ENCODE data around the gene KRAS. TPM values are rescaled to one million over a fixed set of nuclear protein-coding genes. Genes with fewer than 3 reads are reported as not detected.
A peak's percentile ranks its signal among the peaks of the same experiment; 100 is the strongest.

KRAS gene
- total and polyA plus RNA-seq, 4 donors, result 6.2 to 33.0 (median 14.1) TPM

DNA sequence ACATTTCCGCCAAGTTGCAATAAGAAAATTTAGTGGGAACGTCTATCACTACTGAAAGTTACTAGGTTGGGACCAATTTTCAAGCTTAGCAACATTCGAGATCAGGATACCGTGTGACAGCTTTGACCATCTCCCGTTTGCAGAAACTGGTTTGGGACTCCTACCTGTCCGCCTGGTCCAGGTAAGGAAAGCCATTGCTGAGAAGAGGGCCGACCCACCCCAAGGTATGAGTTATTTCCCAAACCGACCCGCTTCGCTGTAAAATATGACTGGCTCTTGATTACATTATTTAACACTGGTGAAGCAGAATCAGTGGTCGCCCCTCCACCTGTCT is 56.0 kb downstream of the KRAS start:
- no peaks in the 10 kb centered on the region for H3K27me3 ChIP-seq (ENCODE audit: control insufficient read depth in 4 of 4, insufficient read depth in 4 of 4, low read length in 3 of 4)
- WGBS, result 16% methylated on average over 11 of the region's 11 CpGs
- H3K9me3 ChIP-seq (ENCODE audit: control insufficient read depth in 4 of 4, low read length in 3 of 4), result no peaks in the 10 kb centered on the region
- peaks cover 0 to 17% (median 9%) of the 10 kb centered on the region in 4 donors for H3K4me1 ChIP-seq (ENCODE audit: control insufficient read depth in 4 of 4, insufficient read depth in 4 of 4, low read length in 3 of 4)
- peak overlapping the region; percentile 1 to 71 for H3K9ac ChIP-seq (ENCODE audit: low read depth in 1 of 2, low read length in 2 of 2)
- H3K36me3 ChIP-seq (ENCODE audit: control insufficient read depth in 4 of 4, insufficient read depth in 3 of 4, low read depth in 1 of 4, low read length in 3 of 4), result no peaks in the 10 kb centered on the region
- no peak for DNase-seq (ENCODE audit: low spot score)
- peak overlapping the region; percentile 96 to 97 for H3K27ac ChIP-seq (ENCODE audit: low read depth in 1 of 2, low read length in 2 of 2)
- H3K4me3 ChIP-seq (ENCODE audit: low read depth in 1 of 3, low read length in 3 of 3), result peak overlapping the region; percentile 57 to 94 (median 68)
- no peak for TF ChIP-seq RXRA (IDR thresholded peaks at IDR 0.05)
- no peak for TF ChIP-seq FOXA2 (IDR thresholded peaks at IDR 0.05)
- TF ChIP-seq JUND (IDR thresholded peaks at IDR 0.05), result no peak

DNA sequence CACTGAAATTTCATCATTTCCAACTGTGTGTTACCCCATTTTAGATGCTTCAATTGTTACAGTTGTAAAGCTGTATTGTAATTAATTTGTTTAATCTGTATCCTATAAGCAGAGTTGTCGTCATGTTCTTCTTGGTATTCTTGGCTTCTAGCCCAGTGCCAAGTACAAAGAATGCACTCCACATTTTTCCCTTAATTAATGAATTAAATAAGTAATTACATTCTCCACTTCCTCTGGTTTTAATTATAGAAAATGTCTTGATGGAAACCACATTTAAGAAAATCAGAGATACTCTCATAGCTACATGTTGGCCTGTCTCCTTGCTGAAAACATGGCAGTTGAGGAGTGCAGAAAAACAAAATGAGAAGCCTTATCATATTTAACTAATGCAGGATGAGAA is 56.5 kb downstream of the KRAS start:
- no peak overlapping the region for H3K4me3 ChIP-seq (ENCODE audit: low read depth in 1 of 3, low read length in 3 of 3)
- H3K27ac ChIP-seq (ENCODE audit: low read depth in 1 of 2, low read length in 2 of 2), result no peak overlapping the region
- WGBS, result 55% methylated on average over 1 of the region's 1 CpG

DNA sequence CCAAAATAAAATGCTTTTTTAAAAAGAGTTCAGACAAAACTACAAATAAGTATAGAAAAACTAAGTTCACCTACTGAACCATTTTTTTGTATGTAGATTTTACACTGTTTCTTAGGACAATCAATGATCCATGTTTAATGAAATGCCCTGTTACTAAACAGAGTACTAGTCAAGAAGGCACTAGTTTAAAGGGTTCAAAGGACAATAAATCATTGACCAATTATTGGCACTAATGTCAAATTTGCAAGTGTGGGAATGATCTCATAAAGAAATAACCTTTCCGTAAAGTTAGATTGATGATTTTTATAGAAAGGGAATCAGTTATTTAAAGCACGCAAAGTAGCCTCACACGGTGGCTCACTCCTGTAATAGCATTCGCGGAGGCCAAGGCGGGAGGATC is 59.9 kb downstream of the KRAS start:
- no peak for DNase-seq (ENCODE audit: low spot score)
- 94% methylated on average over 6 of the region's 6 CpGs for WGBS
- Histone ChIP-seq H3K9me3 (ENCODE audit: control insufficient read depth in 4 of 4, low read length in 3 of 4) (no peaks in the 10 kb centered on the region), H3K27ac (ENCODE audit: low read depth in 1 of 2, low read length in 2 of 2) (no peak overlapping the region), H3K4me1 (ENCODE audit: control insufficient read depth in 4 of 4, insufficient read depth in 4 of 4, low read length in 3 of 4) (peaks cover 0 to 9% (median 5%) of the 10 kb centered on the region in 4 donors), H3K4me3 (ENCODE audit: low read depth in 1 of 3, low read length in 3 of 3) (no peak overlapping the region), H3K36me3 (ENCODE audit: control insufficient read depth in 4 of 4, insufficient read depth in 3 of 4, low read depth in 1 of 4, low read length in 3 of 4) (no peaks in the 10 kb centered on the region), H3K27me3 (ENCODE audit: control insufficient read depth in 4 of 4, insufficient read depth in 4 of 4, low read length in 3 of 4) (no peaks in the 10 kb centered on the region), H3K9ac (ENCODE audit: low read depth in 1 of 2, low read length in 2 of 2) (no peak overlapping the region)
- TF ChIP-seq, protein P1, sequence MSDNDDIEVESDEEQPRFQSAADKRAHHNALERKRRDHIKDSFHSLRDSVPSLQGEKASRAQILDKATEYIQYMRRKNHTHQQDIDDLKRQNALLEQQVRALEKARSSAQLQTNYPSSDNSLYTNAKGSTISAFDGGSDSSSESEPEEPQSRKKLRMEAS (IDR thresholded peaks at IDR 0.05), result no peak
- TF ChIP-seq JUND (IDR thresholded peaks at IDR 0.05) (no peak), NR2F2 (IDR thresholded peaks at IDR 0.05) (no peak), HNF4G (IDR thresholded peaks at IDR 0.05) (no peak), SP1 (IDR thresholded peaks at IDR 0.05) (peak; percentile 13), YY1 (IDR thresholded peaks at IDR 0.05) (no peak), FOXA2 (IDR thresholded peaks at IDR 0.05) (no peak), HNF4A (conservative IDR thresholded peaks at IDR 0.05) (peak in 1 of 2 donors; percentile 53), RAD21 (IDR thresholded peaks at IDR 0.05) (no peak), EGR1 (IDR thresholded peaks at IDR 0.05; ENCODE audit: low read depth in 2 of 2) (no peak), RXRA (IDR thresholded peaks at IDR 0.05) (no peak), FOXA1 (IDR thresholded peaks at IDR 0.05) (no peak), TAF1 (conservative IDR thresholded peaks at IDR 0.05) (no peak), GABPA (IDR thresholded peaks at IDR 0.05 in 1 of 2, conservative IDR thresholded peaks at IDR 0.05 in 1 of 2) (no peak)
- TF ChIP-seq, protein P2, sequence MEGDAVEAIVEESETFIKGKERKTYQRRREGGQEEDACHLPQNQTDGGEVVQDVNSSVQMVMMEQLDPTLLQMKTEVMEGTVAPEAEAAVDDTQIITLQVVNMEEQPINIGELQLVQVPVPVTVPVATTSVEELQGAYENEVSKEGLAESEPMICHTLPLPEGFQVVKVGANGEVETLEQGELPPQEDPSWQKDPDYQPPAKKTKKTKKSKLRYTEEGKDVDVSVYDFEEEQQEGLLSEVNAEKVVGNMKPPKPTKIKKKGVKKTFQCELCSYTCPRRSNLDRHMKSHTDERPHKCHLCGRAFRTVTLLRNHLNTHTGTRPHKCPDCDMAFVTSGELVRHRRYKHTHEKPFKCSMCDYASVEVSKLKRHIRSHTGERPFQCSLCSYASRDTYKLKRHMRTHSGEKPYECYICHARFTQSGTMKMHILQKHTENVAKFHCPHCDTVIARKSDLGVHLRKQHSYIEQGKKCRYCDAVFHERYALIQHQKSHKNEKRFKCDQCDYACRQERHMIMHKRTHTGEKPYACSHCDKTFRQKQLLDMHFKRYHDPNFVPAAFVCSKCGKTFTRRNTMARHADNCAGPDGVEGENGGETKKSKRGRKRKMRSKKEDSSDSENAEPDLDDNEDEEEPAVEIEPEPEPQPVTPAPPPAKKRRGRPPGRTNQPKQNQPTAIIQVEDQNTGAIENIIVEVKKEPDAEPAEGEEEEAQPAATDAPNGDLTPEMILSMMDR (IDR thresholded peaks at IDR 0.05; ENCODE audit: low read depth, low read length, missing input control), result no peak
- TF ChIP-seq, protein P3, sequence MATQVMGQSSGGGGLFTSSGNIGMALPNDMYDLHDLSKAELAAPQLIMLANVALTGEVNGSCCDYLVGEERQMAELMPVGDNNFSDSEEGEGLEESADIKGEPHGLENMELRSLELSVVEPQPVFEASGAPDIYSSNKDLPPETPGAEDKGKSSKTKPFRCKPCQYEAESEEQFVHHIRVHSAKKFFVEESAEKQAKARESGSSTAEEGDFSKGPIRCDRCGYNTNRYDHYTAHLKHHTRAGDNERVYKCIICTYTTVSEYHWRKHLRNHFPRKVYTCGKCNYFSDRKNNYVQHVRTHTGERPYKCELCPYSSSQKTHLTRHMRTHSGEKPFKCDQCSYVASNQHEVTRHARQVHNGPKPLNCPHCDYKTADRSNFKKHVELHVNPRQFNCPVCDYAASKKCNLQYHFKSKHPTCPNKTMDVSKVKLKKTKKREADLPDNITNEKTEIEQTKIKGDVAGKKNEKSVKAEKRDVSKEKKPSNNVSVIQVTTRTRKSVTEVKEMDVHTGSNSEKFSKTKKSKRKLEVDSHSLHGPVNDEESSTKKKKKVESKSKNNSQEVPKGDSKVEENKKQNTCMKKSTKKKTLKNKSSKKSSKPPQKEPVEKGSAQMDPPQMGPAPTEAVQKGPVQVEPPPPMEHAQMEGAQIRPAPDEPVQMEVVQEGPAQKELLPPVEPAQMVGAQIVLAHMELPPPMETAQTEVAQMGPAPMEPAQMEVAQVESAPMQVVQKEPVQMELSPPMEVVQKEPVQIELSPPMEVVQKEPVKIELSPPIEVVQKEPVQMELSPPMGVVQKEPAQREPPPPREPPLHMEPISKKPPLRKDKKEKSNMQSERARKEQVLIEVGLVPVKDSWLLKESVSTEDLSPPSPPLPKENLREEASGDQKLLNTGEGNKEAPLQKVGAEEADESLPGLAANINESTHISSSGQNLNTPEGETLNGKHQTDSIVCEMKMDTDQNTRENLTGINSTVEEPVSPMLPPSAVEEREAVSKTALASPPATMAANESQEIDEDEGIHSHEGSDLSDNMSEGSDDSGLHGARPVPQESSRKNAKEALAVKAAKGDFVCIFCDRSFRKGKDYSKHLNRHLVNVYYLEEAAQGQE (IDR thresholded peaks at IDR 0.05), result no peak
- TF ChIP-seq, protein P4, sequence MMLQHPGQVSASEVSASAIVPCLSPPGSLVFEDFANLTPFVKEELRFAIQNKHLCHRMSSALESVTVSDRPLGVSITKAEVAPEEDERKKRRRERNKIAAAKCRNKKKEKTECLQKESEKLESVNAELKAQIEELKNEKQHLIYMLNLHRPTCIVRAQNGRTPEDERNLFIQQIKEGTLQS (IDR thresholded peaks at IDR 0.05), result no peak
- TF ChIP-seq, protein P5, sequence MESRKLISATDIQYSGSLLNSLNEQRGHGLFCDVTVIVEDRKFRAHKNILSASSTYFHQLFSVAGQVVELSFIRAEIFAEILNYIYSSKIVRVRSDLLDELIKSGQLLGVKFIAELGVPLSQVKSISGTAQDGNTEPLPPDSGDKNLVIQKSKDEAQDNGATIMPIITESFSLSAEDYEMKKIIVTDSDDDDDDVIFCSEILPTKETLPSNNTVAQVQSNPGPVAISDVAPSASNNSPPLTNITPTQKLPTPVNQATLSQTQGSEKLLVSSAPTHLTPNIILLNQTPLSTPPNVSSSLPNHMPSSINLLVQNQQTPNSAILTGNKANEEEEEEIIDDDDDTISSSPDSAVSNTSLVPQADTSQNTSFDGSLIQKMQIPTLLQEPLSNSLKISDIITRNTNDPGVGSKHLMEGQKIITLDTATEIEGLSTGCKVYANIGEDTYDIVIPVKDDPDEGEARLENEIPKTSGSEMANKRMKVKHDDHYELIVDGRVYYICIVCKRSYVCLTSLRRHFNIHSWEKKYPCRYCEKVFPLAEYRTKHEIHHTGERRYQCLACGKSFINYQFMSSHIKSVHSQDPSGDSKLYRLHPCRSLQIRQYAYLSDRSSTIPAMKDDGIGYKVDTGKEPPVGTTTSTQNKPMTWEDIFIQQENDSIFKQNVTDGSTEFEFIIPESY (IDR thresholded peaks at IDR 0.05), result no peak

More for the DNA sequence above, 56.5 kb downstream of the KRAS start:
- no peak for TF ChIP-seq HNF4G (IDR thresholded peaks at IDR 0.05)
- TF ChIP-seq, protein P1 (IDR thresholded peaks at IDR 0.05), result no peak
- TF ChIP-seq, protein P4 (IDR thresholded peaks at IDR 0.05), result no peak
- TF ChIP-seq RAD21 (IDR thresholded peaks at IDR 0.05), result no peak
- no peak for TF ChIP-seq GABPA (IDR thresholded peaks at IDR 0.05 in 1 of 2, conservative IDR thresholded peaks at IDR 0.05 in 1 of 2)
- TF ChIP-seq FOXA2 (IDR thresholded peaks at IDR 0.05), result no peak
- TF ChIP-seq SP1 (IDR thresholded peaks at IDR 0.05), result no peak
- no peak for TF ChIP-seq EGR1 (IDR thresholded peaks at IDR 0.05; ENCODE audit: low read depth in 2 of 2)
- TF ChIP-seq JUND (IDR thresholded peaks at IDR 0.05), result no peak
- TF ChIP-seq NR2F2 (IDR thresholded peaks at IDR 0.05), result no peak
- no peak for TF ChIP-seq TAF1 (conservative IDR thresholded peaks at IDR 0.05)
- no peak for TF ChIP-seq HNF4A (conservative IDR thresholded peaks at IDR 0.05)
- TF ChIP-seq RXRA (IDR thresholded peaks at IDR 0.05), result no peak
- H3K4me1 ChIP-seq (ENCODE audit: control insufficient read depth in 4 of 4, insufficient read depth in 4 of 4, low read length in 3 of 4), result peaks cover 0 to 17% (median 9%) of the 10 kb centered on the region in 4 donors
- no peaks in the 10 kb centered on the region for H3K27me3 ChIP-seq (ENCODE audit: control insufficient read depth in 4 of 4, insufficient read depth in 4 of 4, low read length in 3 of 4)
- no peaks in the 10 kb centered on the region for H3K9me3 ChIP-seq (ENCODE audit: control insufficient read depth in 4 of 4, low read length in 3 of 4)
- H3K9ac ChIP-seq (ENCODE audit: low read depth in 1 of 2, low read length in 2 of 2), result no peak overlapping the region
- no peaks in the 10 kb centered on the region for H3K36me3 ChIP-seq (ENCODE audit: control insufficient read depth in 4 of 4, insufficient read depth in 3 of 4, low read depth in 1 of 4, low read length in 3 of 4)
- no peak for DNase-seq (ENCODE audit: low spot score)

All from liver (tissue), 9 donors.